NCI-H226 (cell line): ENCODE data around the gene PASK.
A peak's percentile ranks its signal among the peaks of the same experiment; 100 is the strongest.
"Not testable (repeated sequence)": the region's sequence is repeated elsewhere in the genome, so short reads cannot be mapped to it uniquely, and the experiment has no call there.

Experiments
- DNase-seq: peaks from one replicate; pipeline ENCODE4 v3.0.0-alpha.2; 2015

PASK gene

DNA sequence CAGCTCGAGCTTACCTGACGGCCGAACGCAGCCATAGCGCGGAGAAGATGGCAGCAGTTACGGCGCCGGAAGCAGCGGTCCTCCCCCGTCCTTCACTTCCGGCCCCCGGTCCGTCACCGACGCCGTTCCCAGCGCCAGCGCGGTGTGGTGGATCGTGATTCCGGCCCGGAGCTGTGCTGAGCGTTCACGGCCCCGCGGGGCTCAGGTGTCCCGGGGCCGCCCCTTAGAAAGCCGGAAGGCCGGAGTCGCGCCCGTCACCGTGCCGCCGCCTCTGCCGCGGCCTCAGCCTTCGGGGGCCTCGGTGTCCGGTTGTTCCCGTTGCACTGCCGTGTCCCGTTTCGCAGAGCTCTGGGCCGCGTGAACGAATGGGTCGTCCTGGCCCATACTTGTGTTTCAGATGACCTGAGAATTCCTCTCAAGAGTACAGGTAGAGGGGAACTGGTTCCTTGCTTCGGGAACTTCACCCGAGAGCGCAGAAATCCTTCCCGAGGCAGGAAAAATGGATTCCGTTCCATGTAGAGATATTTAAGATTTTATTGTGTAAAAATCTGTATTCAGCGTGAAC lies 47.0 kb downstream of the PASK start, which contains the start of gene MTERF4:
TSS of gene MTERF4 (minus strand) at position 49 of the 565 bp plus-strand sequence. CDS start at position 35, 14 bp downstream.
- peak; percentile 87 for DNase-seq

DNA sequence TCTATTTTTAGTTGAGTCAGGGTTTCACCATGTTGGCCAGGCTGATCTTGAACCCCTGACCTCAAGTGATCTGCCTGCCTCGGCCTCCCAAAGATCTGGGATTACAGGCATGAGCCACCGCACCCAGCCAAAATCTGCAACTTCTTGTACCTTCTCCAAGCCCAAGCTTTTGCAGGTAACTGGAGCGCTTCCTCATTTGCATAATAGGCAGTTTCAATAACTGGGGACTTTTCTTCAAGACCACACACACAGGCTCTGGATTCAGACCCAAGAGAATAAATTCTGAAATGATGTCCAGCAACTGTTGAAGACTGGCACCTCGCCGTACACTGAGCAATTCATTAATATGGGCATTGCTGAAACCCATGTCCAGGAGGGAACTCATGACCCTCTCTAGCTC lies 50.0 kb downstream of the PASK start:
- no peak for DNase-seq

DNA sequence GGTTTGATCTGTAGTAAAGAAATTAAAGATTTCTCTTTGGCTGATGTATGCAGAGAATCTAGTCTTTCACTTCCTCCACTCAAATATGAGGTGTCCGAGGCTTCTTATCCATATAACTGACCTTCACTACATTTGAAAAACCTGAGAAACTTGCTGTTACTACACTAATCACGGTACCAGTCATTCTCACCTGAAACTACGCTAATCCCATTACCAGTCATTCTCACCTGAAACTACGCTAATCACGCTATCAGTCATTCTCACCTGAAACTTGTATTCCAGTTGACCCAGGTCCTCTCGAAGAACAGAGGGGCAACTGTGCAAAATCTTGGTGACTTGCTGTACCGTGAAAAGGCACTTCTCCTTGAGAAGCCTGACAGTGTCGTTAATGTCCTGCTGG lies 52.3 kb downstream of the PASK start:
- no peak for DNase-seq

DNA sequence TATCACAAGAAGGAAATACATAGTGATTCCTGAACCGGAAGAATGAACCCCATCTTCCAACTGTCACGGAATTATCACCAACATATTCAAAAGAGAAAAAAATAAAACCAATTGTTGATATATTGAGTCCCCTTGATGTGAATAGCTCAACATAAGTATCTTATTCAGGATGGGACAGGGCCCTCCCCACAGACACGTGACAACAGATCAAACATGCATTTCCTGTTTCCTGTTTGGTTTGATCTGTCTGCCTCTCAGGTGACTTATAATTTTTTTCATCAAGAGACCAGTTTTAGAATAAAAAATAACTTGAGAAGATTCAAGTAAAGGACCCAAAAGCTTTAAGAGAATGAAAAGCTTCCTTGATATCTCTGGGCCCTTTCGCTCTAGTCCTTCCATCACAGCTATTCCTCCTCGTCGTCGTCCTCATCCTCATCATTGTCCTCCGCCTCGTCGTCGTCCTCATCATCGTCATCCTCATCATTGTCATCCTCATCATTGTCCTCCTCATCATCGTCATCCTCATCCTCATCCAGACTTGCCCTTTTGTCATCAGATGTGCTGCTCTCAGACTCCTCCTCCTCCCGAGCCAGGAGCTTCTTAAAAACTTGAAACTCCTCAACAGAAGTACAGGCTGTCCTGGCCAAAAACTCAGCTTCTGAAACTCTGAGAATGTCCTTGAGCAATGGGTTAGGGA lies 53.5 kb downstream of the PASK start:
- no peak for DNase-seq

DNA sequence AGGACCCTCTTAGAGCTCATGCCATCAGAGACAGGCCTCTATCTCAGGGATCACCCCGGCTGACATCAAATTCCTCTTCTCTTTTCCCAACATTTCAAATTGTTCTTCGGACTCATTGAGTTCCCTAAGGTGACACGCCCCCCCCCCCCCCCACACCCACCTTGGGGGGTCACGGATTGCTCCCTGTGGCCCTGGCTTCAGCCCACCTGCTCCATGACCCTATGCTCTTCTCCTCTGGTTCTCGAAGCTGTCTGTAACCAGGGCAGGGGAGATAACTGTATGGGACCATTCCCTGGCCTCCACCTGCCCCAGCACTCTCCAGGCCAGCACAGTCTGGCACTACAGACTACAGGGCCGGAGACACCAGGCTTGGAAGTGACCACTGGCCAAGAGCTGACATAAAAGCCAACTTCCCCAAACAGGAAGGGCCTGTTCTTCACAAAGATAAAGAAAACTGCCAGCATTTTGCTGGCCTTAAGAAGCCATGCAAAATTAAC lies 54.3 kb downstream of the PASK start:
- DNase-seq: no peak

DNA sequence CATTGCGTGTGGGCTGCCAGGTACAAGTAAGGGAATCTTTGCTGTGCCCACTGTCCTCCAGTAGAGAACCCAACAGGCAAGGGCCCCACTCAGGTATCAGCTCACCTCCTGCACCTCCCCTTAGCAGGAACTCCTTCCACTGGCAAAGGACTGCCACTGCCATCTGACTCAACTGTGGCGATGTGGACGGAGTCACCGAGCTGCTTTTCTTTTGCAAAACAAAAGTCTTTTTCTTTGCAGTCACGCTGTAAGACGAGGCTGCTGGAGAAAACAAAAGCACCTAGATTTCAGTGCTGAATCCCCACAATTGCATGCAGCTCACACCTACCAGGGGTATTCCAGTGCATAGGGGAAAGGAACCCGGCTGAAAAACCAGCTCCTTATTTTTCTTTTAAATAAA lies 55.1 kb downstream of the PASK start:
- no peak for DNase-seq

DNA sequence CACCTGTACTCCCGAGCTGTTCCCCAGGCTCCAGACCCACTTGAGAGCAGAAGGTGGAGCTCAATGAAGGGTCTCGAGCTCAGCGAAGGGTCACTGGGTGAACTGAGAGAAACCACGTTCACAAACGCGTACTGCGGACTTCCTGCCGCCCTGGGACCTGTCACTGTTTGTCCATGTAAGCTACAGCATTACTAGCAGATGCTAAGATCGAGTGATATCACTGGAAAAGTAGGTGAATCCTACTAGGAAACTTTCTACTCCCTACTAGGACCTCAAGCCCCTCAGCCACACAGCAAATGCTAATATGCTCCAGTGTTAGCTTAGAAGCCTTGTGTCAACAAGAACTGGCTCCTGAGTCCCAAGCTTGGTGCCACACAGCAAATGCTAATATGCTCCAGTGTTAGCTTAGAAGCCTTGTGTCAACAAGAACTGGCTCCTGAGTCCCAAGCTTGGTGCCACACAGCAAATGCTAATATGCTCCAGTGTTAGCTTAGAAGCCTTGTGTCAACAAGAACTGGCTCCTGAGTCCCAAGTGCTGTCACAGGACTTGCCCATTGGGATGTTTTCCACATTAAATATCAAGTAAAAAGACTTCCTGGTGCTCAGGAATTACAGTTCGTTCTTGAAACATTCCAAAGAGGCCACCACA lies 56.0 kb downstream of the PASK start:
- not testable (repeated sequence) for DNase-seq

DNA sequence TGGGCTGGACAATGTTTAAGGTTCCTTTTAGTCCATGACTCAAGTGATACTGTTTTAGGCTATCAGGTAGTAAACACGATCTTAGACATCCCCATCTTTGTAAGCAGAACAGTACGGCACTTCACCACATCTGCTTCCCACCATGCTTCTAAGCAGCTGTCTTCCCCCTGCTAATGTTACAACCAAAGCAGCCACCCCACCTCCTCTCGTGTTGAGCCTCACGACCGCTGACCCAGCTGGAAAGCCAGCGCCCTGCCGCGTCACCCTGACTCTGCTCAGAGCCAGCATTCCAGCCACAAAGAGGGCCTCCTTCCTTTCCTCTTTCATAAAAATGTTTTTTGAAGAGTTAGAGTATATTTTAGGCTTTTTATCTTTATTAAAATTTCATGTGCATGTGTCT lies 56.6 kb downstream of the PASK start:
- no peak for DNase-seq

DNA sequence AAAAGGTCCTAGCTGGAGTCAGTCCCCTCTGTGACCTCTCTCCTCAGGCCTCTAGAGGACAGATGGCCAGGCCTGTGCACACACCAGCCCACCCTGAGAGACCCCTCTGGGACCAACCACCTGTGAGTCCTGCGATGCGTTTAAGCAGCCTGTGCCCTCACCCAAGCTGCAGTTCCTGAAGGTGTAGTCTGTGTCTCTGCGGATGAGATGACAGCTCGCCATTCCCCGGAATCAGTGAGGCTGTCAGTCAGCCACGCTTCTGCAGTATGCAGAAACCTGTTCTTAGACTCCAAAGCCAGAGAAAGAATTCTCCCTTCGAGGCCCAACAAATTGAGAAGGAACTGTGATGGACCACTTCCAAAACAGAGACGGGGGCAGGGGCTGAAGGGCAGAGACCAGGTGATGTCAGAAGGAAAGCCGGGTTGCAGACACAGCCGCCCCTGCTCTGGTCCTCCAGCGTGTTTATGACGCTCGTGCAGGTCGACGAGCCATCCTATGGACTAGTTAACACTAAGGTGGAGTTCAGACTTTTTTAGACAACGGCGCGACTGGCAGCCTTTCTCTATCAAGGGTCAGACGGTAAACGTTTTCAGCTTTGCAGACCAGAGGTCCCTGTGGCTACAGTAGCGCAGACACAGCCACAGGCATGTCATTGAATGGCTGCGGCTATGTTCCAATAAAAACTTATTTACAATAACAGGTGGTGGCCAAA lies 57.4 kb downstream of the PASK start:
- no peak for DNase-seq

DNA sequence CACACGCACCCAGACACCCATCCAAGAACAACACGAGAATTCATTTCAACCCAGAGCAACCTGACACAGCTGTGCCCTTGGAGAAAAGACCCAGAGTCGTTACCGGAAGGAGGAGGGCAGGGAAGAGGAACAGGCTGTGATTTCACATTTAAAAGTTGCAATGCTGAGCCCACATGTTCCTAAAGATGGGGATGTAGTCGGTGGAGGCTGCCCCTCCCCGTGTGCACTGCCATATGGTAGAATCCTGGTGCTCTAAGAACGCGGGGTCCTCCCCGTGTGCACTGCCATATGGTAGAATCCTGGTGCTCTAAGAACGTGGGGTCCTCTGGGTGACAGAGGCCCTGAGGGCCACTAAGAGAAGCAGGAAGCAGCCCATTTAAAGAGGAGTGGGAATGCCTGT lies 58.1 kb downstream of the PASK start:
- DNase-seq: no peak

DNA sequence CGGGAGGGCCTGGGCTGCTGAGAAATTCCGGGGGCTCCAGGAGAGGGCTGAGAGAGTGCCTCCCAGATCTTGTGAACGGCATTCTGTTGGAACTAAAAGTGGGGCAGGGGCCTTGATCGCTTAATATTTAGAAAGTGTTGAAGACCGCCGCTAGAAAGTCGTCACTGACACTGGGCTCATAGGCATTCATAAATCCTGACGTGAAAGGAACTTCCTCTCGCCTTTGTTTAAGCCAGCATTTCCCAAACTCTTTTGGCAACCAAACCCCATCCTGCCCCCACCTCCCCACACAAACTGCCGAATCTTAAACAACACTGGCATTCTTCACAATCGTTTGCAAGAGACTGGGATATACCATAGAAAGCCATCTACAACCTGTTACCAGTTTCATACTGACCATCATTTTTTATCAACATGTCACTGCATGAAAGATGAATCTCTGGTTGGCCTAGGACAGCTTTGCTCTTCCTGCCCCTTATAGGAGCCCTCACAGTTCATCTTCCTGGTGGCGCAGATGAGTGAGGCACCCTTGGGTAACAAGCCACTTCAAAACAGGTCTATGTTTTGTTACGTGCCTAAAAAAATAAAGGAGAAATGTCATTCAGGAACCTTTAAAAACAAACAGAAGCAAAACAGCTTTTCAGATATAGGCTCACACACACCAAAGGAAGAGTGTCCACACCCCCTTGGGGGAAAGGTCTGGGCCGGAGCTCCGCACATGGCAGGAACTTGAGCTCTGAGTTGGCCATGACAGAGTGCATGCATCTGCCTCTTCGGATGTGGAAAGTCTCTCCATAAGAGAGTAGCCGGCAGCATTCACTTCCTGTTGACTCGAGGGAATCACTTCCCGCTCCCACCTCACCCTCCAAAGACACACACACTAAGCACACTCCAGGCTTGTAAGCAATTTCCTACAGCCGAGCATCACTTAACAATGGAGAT lies 60.2 kb downstream of the PASK start:
- no peak for DNase-seq

DNA sequence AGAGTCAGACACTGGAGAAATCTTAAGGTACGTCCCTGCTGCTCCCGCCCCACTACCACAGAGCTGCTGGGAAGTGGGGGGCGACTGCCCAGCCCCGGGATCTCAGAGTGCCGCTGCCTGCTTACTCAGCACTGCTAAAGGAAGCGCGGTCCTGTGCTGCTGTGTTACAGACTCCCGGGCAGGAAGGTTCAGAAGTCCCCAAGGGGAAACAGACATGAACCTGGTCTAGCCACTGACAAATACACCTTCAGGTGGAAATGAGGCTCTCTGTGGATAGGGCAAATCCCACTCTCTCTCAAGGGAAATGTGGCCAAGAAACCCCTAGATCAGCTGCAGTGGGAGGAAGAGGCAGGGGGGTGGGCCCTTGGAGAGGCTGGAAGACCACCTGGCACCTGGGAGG lies 60.9 kb downstream of the PASK start:
- DNase-seq: no peak

DNA sequence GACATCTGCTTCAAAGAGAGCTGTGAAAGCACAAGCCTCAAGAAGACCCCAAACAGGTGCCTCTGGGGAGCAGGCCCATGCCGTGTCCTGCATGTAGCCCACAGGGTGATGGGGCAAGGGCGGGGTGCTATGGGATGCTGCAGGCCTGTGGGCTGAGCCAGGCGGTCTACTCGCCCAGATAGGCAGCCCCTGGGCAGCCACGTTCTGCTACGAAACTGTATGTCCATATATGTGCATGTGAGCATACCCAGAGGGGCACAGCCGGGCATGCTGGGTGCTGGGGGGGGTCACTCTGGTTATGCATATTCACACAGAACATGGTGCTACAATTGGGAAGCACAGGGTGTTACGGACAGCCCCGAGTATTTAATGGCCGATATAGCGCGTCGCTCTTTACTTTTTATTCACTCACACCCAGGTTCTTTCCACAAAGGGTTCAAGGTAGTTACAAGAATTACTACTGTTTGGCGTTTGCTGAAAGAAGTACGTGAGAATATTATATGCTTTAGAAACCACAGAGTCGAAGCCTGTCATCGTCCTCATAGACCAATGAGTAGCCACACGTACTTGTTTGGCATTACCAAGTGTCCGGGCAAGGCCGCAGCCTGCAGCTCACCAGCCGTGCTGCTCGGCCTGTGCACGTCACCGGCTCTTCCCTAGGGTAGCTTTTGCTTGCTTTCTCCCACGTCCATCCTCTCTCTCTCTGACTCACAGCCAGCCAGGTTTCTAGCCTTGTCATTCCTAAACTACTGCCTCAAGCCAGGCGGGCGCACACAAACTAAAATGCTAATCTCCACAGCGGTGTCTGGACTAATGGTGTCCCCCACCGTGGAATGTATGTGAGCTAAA lies 61.6 kb downstream of the PASK start:
- DNase-seq: no peak

DNA sequence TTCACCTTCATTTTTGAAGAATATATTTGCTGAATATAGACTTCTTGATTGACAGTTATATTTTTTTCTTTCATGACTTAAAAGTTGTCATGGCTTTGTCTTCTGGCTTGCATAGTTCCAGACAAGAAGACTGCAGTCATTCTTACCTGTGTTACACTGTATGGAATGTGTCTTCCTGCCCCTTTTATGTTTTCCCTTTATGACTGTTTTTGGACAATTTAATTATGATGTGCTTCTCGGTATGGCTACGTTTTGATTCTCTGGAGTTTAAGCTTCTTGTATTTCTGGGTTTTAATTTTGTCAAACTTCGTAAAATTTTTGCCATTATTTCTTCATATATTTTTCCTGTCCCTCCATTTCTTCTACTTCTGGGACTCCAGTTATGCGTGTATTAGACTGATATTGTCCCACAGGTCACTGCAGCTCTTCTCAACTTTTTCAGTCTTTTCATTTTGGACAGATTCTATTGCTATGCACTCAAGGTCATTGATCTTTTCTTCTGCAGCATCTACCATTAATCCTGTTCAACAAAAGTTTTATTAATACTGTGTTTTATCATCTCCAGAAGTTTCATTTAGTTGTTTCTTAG lies 64.3 kb downstream of the PASK start:
- no peak for DNase-seq

DNA sequence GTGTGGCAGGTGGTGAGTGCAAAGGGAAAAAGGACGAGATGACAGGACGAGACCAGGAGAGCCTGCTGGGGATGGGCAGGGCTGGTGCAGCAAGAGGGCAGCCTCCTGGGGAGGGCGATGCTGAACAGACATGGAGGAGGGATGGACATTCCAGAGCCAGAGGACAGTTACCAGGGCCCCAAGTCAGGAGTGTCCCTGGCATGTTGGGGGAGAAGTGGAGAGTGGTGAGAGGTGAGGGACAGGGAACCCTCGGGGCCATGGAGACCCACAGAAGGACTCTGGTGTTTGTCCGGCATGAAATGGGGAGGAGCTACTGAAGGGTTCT lies 66.2 kb downstream of the PASK start:
- no peak for DNase-seq

DNA sequence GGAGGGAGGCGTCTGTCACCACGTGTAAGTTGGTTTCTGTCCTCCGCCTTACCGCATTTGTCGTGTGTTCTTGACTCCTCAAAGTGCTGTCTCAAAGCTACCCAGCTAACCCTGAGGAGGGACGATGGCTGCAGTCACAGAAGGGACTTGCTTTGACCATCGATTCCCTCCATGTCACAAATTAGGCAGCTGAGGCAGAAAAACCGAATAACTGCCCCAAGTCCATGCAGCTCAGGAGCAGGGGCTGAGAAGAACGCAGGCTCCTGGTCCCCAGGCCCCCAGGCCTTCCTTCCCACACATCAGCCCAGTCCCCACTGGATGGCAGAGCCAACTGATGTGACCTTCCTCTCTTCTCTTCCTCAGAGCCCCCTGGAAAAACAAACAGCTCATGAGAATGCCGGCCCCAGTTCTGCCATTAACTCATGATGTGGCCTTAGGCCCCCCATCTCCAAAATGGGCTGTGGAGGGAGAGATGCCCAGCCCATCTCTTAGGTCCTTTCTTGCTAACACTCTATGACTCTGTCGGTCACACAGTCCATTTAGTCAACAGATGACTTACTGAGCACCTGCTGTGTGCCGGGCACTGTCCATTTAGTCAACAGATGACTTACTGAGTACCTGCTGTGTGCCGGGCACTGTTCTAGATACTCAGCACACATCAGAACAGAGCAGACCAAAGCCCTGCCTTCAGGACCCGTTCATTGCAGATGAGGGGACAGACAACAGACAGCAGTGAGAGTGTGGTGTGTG lies 66.8 kb downstream of the PASK start:
- DNase-seq: no peak

DNA sequence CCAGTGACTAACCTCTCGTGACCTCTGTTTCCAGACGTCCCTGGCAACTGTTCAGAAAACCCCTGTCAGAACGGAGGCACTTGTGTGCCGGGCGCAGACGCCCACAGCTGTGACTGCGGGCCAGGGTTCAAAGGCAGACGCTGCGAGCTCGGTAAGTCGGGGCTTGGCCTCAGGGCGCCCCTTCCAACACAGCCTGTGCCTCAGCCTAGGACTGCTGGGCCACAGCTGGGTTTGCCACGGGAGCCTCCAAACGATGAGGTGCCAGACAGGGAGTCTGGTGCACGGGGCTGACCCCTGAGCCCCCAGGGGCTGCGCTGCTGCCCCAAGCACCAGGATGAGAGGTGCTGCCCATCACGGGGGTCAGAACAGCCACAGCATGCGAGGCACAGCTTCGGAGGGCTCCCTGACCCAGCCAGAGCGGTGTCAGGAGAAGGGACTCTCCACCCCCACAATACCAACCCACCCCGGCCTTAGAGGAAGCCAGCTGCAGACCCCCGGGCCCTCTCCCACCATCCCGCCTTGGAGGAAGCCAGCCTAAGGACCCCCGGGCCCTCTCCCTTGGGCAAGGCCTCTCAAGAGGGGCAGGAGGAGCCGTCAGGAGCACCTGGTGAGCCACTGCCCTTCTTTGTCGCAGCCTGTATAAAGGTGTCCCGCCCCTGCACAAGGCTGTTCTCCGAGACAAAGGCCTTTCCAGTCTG lies 67.5 kb downstream of the PASK start:
- DNase-seq: no peak

DNA sequence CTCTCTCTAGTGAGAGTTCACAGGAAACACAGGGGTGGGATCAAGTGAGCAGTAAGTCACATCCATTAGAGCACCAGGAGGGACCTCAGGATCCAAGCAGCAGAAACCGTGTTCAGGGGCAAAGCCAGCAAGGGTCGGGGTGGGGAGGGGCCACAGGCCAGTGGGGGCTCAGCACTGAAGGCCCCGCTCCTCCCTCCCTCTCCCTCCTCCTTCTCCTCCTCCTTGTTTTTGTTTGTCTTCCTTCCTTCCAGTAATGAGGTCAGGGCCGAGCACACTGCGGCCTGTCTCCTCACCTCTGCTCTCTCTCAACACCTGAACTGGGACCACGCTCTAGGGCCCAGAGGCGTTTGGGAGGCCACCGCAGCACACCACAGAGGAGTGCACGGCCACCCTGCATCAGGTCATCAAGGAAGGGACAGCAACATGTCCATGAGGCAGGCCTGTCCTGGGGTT lies 68.1 kb downstream of the PASK start:
- DNase-seq: no peak

DNA sequence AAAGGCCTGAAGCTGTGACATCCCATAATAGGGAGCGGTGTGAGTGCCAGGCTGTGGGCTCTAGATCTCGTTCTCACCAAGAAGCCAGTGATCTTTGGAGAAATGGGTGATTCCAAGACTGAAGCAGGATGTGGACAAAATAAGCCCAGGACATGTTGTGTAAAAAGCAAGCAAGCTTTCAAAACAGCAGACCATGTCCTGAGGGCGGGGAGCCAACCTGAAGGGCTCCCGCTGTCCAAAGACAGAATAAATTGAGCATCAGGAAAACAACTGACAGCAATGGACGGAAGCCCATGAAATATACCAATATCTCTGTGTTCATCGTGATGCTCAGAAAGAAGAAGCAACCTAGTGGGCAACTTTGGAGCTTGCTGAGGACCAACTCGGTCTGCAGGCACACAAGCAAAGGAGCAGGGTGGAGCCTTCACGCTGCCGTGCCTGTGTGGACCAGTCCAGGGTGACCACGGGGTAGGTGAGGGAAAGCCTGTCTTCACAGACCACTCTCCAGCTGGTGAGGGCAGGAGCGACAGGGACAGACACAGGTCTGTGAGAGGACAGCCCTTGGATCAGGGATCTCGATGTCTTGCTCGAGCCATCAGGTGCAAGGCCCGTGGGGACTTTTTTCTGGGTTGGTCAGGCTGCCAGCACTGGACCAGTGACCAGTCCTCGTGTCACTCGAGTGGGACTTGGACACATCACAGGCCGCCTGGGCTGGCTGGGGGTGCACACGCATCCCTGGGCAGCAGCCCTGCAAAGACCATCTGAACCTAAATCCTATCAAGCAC lies 68.7 kb downstream of the PASK start:
- no peak for DNase-seq
